ENCODE data around the gene MYB.

Gene MYB

GRCh38 chr6:135250234-135250633 lies 69.1 kb downstream of the MYB start:
- Histone ChIP-seq H3K4me3 (IDR thresholded peaks at IDR 0.05; ENCODE audit: insufficient read depth, low read depth, low read length) (no peak overlapping the region), H3K4me2 (no peak overlapping the region)
- TF ChIP-seq CTCF (conservative IDR thresholded peaks at IDR 0.05; ENCODE audit: low read depth, low read length) = no peak

DNA sequence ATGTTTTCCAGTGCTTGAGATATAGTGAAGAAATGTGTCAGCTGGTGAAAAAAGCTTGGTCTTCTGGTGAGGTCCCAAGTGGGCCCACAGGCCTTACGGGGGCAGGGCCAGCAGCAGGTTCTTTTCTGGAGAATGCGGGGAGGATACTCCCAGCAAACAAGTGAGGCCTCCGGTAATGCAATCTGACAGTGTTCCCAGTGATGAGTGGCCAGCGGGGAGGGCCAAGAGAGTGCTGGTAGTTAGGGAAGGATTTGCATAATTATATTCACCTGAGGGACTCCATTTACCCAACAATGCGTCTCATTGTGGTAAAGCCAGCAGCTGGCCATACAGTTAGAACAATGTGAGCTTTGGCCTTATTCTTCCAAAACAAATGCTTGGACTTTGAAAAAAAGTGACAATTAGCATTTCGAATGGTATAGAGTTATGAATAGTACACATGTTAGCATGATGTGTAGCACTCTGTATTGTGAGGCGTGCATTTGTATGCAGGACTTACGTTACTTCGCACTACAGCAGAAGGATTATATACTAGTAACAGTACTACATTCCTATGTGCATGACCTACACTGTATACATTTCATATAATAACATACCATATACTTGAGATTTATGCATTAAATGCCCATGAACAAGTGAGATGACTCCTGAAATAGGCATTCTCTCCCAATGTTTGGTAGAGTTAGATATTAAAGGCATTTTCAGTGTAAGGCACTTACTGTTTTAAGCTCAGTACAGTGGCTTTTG lies 69.8 kb downstream of the MYB start:
- Histone ChIP-seq H3K4me3 (IDR thresholded peaks at IDR 0.05; ENCODE audit: insufficient read depth, low read depth, low read length) (no peak overlapping the region), H3K27ac (no peak overlapping the region), H3K9ac (no peak overlapping the region), H3K36me3 (ENCODE audit: insufficient read depth) (no peaks in the 10 kb centered on the region), H3K4me2 (no peak overlapping the region), H3K79me2 (ENCODE audit: insufficient read depth, low read depth) (no peaks in the 10 kb centered on the region), H4K20me1 (ENCODE audit: insufficient read depth) (no peaks in the 10 kb centered on the region), H3K4me1 (ENCODE audit: low read depth, poor library complexity, severe bottlenecking) (peaks cover 3% of the 10 kb centered on the region), H3K27me3 (ENCODE audit: insufficient read depth, low read depth) (no peaks in the 10 kb centered on the region), H2AFZ (ENCODE audit: low read depth) (no peak overlapping the region)
- no peak for TF ChIP-seq CTCF (conservative IDR thresholded peaks at IDR 0.05; ENCODE audit: low read depth, low read length)

More at GRCh38 chr6:135250234-135250633, 69.1 kb downstream of the MYB start:
- H3K9ac ChIP-seq = no peak overlapping the region
- H3K36me3 ChIP-seq (ENCODE audit: insufficient read depth) = no peaks in the 10 kb centered on the region
- H4K20me1 ChIP-seq (ENCODE audit: insufficient read depth) = no peaks in the 10 kb centered on the region
- no peaks in the 10 kb centered on the region for H3K27me3 ChIP-seq (ENCODE audit: insufficient read depth, low read depth)
- no peak overlapping the region for H3K27ac ChIP-seq
- H3K4me1 ChIP-seq (ENCODE audit: low read depth, poor library complexity, severe bottlenecking) = peaks cover 6% of the 10 kb centered on the region
- no peaks in the 10 kb centered on the region for H3K79me2 ChIP-seq (ENCODE audit: insufficient read depth, low read depth)
- no peak overlapping the region for H2AFZ ChIP-seq (ENCODE audit: low read depth)

GRCh38 chr6:135251498-135252441 lies 70.7 kb downstream of the MYB start:
- TF ChIP-seq CTCF (conservative IDR thresholded peaks at IDR 0.05; ENCODE audit: low read depth, low read length) = no peak
- Histone ChIP-seq H3K4me2 (no peak overlapping the region), H3K4me3 (IDR thresholded peaks at IDR 0.05; ENCODE audit: insufficient read depth, low read depth, low read length) (no peak overlapping the region), H2AFZ (ENCODE audit: low read depth) (no peak overlapping the region), H3K27ac (no peak overlapping the region), H3K9ac (no peak overlapping the region), H3K36me3 (ENCODE audit: insufficient read depth) (no peaks in the 10 kb centered on the region), H3K27me3 (ENCODE audit: insufficient read depth, low read depth) (no peaks in the 10 kb centered on the region), H4K20me1 (ENCODE audit: insufficient read depth) (no peaks in the 10 kb centered on the region), H3K79me2 (ENCODE audit: insufficient read depth, low read depth) (no peaks in the 10 kb centered on the region), H3K4me1 (ENCODE audit: low read depth, poor library complexity, severe bottlenecking) (peaks cover 3% of the 10 kb centered on the region)

- no peak overlapping the region for H2AFZ ChIP-seq (ENCODE audit: low read depth)
- no peaks in the 10 kb centered on the region for H3K27me3 ChIP-seq (ENCODE audit: insufficient read depth, low read depth)
- no peaks in the 10 kb centered on the region for H3K36me3 ChIP-seq (ENCODE audit: insufficient read depth)
- H3K4me2 ChIP-seq = no peak overlapping the region
- H3K4me1 ChIP-seq (ENCODE audit: low read depth, poor library complexity, severe bottlenecking) = peaks cover 18% of the 10 kb centered on the region
- H3K9ac ChIP-seq = no peak overlapping the region
- no peaks in the 10 kb centered on the region for H4K20me1 ChIP-seq (ENCODE audit: insufficient read depth)
- no peak overlapping the region for H3K4me3 ChIP-seq (IDR thresholded peaks at IDR 0.05; ENCODE audit: insufficient read depth, low read depth, low read length)
- H3K27ac ChIP-seq = no peak overlapping the region
- H3K79me2 ChIP-seq (ENCODE audit: insufficient read depth, low read depth) = no peaks in the 10 kb centered on the region
- no peak for TF ChIP-seq CTCF (conservative IDR thresholded peaks at IDR 0.05; ENCODE audit: low read depth, low read length)
Measured at GRCh38 chr6:135254471-135254870, 73.4 kb downstream of the MYB start.

All from KMS-11 (cell line).